CD4-positive, CD25-positive, alpha-beta regulatory T cell (primary cell): ENCODE results near the gene KCNN4. TPM values are rescaled to one million over a fixed set of nuclear protein-coding genes. Genes with fewer than 3 reads are reported as not detected.
A peak's percentile ranks its signal among the peaks of the same experiment; 100 is the strongest.
"Not testable (repeated sequence)": the region's sequence is repeated elsewhere in the genome, so short reads cannot be mapped to it uniquely, and the experiment has no call there.

Experiments
- ATAC-seq, 2 donors: fragments of 150-1000 bp; cut with Tn5 transposase; one replicate each; pipeline ENCODE4 v1.10.0; 2021; ENCODE audit warnings: low read depth in 2 of 2, moderate number of reproducible peaks in 2 of 2, moderate library complexity in 1 of 2
- DNase-seq, 3 donors: peaks; one replicate each; pipeline versions ENCODE4 v3.0.0 to v3.0.0-alpha.2; 2012 to 2022; ENCODE audit warnings: mixed read lengths in 1 of 3
- H3K27ac ChIP-seq: one replicate; pipeline ENCODE4 v1.7.0; 2013; ENCODE audit warnings: mild to moderate bottlenecking, low read length; ENCODE audit not compliant: insufficient read depth, poor library complexity, severe bottlenecking
- H3K27me3 ChIP-seq: one replicate; pipeline ENCODE4 v1.7.0; 2013; ENCODE audit warnings: low read length; ENCODE audit not compliant: control insufficient read depth, insufficient read depth
- H3K36me3 ChIP-seq: one replicate; pipeline ENCODE4 v1.7.0; 2013; ENCODE audit warnings: mild to moderate bottlenecking, low read length, moderate library complexity; ENCODE audit not compliant: control insufficient read depth, insufficient read depth
- H3K4me1 ChIP-seq: 2 replicates; pipeline ENCODE4 v1.7.0; 2013; ENCODE audit warnings: mild to moderate bottlenecking, low read length; ENCODE audit not compliant: insufficient read depth, control insufficient read depth, poor library complexity, severe bottlenecking
- H3K4me3 ChIP-seq: one replicate; pipeline ENCODE4 v1.7.0; 2013; ENCODE audit warnings: low read depth, mild to moderate bottlenecking, low read length, moderate library complexity
- H3K9me3 ChIP-seq, 2 experiments: 1 replicate in 1 of 2; 2 replicates in 1 of 2; pipeline ENCODE4 v1.7.0; 2013; ENCODE audit warnings: low read length in 2 of 2, mild to moderate bottlenecking in 1 of 2, moderate library complexity in 1 of 2; ENCODE audit not compliant: control insufficient read depth in 2 of 2
- H3K27ac Mint-ChIP-seq, 3 donors: one replicate each; pipeline ENCODE4 v1.8.0; 2020 to 2022; ENCODE audit warnings: mild to moderate bottlenecking in 3 of 3, mixed read lengths in 3 of 3, moderate library complexity in 2 of 3
- H3K27me3 Mint-ChIP-seq: one replicate; pipeline ENCODE4 v1.8.0; 2022; ENCODE audit warnings: mild to moderate bottlenecking, mixed read lengths
- H3K36me3 Mint-ChIP-seq: one replicate; pipeline ENCODE4 v1.8.0; 2020; ENCODE audit warnings: mixed read lengths
- H3K4me1 Mint-ChIP-seq, 4 donors: one replicate each; pipeline ENCODE4 v1.8.0; 2020 to 2022; ENCODE audit warnings: mixed read lengths in 4 of 4, mild to moderate bottlenecking in 1 of 4
- H3K4me3 Mint-ChIP-seq, 4 donors: one replicate each; pipeline ENCODE4 v1.8.0; 2020 to 2022; ENCODE audit warnings: mild to moderate bottlenecking in 4 of 4, mixed read lengths in 4 of 4, moderate library complexity in 3 of 4
- H3K9me3 Mint-ChIP-seq, 7 donors: one replicate each; pipeline ENCODE4 v1.8.0; 2020 to 2022; ENCODE audit warnings: mixed read lengths in 7 of 7, mild to moderate bottlenecking in 3 of 7, moderate library complexity in 2 of 7
- polyA plus RNA-seq, 4 donors: library from polyadenylated mRNA; unstranded; fragments of 300-500 nt; fragmentation: Illumina TruSeq; gene quantifications; one replicate each; pipeline ENCODE4 v1.2.3, GENCODE V29; 2021
- total RNA-seq: library from RNA; stranded (reverse); gene quantifications from one replicate; pipeline ENCODE4 v1.2.3, GENCODE V29; 2022

Gene KCNN4
- total and polyA plus RNA-seq, 5 donors from 2014 or later = 16.7 to 56.1 (median 30.4) TPM

DNA sequence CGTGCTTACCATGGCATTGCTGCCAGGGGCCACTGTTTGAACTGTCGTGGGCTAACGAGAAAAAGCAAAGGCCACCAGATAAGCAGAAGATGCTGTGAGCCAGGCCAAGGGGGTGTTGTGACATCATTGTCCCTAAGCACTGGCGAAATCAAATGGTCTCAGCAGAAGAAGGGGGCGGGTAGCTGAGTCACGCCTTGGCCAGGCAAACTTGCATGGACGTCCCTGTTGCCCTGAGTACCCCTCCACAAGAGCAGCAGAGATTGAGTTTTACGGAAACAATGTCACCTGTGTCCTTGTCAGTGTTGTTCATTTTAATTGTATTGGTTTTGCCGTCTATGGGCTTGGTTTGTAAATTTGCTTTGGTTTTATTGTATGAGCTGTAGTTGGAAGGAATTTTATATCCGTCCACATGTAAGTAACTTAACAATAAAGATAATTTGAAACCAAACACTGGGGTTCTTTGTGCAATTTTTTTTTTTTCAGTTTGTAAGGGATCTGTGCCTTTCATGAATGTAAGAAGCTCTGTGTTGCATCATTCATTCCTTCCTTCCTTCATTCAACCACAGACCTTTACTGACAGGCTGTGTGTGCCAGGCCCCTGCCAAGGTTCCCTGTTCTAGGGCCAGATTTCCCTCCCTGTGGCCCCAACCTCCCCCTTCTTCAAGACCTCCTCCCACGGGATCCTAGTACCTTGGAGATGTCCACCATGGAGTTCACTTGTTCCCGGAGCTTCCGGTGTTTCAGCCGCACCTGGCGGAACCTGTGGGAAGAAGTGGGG is 12.3 kb downstream of the KCNN4 start:
- H3K27ac Mint-ChIP-seq = peak overlapping the region in 2 of 3 donors; percentile 78 to 95
- H3K4me3 ChIP-seq = no peak overlapping the region
- H3K27ac ChIP-seq = peak overlapping the region; percentile 26
- peaks cover 25% of the 10 kb centered on the region for H3K36me3 Mint-ChIP-seq
- H3K9me3 Mint-ChIP-seq = no peaks in the 10 kb centered on the region
- H3K4me3 Mint-ChIP-seq = peak overlapping the region in 1 of 4 donors; percentile 34
- DNase-seq (no peak), ATAC-seq (no peak)
- H3K4me1 Mint-ChIP-seq = peaks cover 0 to 45% (median 27%) of the 10 kb centered on the region in 4 donors
- H3K27me3 ChIP-seq = no peaks in the 10 kb centered on the region
- no peaks in the 10 kb centered on the region for H3K9me3 ChIP-seq
- no peaks in the 10 kb centered on the region for H3K27me3 Mint-ChIP-seq
- H3K36me3 ChIP-seq = peaks cover 61% of the 10 kb centered on the region
- H3K4me1 ChIP-seq = peaks cover 33% of the 10 kb centered on the region

DNA sequence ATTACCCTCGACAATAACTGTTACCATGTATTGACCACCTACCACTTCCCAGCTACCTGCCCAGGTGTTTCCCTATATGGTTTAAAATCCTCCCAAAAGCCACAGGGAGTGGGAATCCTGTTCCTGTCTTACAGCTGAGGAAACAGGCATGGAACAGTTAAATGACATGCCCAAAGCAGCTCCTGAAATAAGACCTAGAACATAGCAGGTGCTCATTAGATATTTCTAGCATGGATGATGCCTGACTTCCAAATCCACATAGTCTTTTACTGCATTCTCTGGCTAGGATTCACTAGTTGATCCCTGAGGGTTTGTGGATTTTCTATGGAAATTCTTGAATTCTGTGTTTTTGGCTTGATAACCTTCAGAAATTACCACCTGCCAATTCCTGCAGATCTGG is 13.0 kb downstream of the KCNN4 start:
- H3K4me1 ChIP-seq = peaks cover 34% of the 10 kb centered on the region
- no peak overlapping the region for H3K4me3 Mint-ChIP-seq
- no peaks in the 10 kb centered on the region for H3K27me3 Mint-ChIP-seq
- H3K27ac ChIP-seq = peak overlapping the region; percentile 26
- H3K36me3 ChIP-seq = peaks cover 60% of the 10 kb centered on the region
- H3K4me3 ChIP-seq = no peak overlapping the region
- no peaks in the 10 kb centered on the region for H3K27me3 ChIP-seq
- H3K9me3 ChIP-seq = no peaks in the 10 kb centered on the region
- no peaks in the 10 kb centered on the region for H3K9me3 Mint-ChIP-seq
- ATAC-seq = no peak
- no peak for DNase-seq
- peak overlapping the region in 2 of 3 donors; percentile 56 to 78 for H3K27ac Mint-ChIP-seq
- peaks cover 25% of the 10 kb centered on the region for H3K36me3 Mint-ChIP-seq
- peaks cover 0 to 49% (median 30%) of the 10 kb centered on the region in 4 donors for H3K4me1 Mint-ChIP-seq

- no peak overlapping the region for H3K27ac ChIP-seq
- no peak overlapping the region for H3K4me3 ChIP-seq
- no peaks in the 10 kb centered on the region for H3K9me3 Mint-ChIP-seq
- peaks cover 34% of the 10 kb centered on the region for H3K4me1 ChIP-seq
- peaks cover 22% of the 10 kb centered on the region for H3K36me3 Mint-ChIP-seq
- H3K9me3 ChIP-seq = no peaks in the 10 kb centered on the region
- no peaks in the 10 kb centered on the region for H3K27me3 Mint-ChIP-seq
- no peak overlapping the region for H3K4me3 Mint-ChIP-seq
- H3K36me3 ChIP-seq = peaks cover 55% of the 10 kb centered on the region
- DNase-seq (no peak), ATAC-seq (no peak)
- no peaks in the 10 kb centered on the region for H3K27me3 ChIP-seq
- peak overlapping the region in 1 of 3 donors; percentile 98 for H3K27ac Mint-ChIP-seq
- peaks cover 0 to 53% (median 33%) of the 10 kb centered on the region in 4 donors for H3K4me1 Mint-ChIP-seq
Observed at GRCh38 chr19:43767316-43767715, 13.5 kb downstream of the KCNN4 start.

- peak overlapping the region; percentile 75 for H3K27ac ChIP-seq
- no peaks in the 10 kb centered on the region for H3K27me3 ChIP-seq
- H3K4me1 Mint-ChIP-seq = peaks cover 2 to 55% (median 33%) of the 10 kb centered on the region in 4 donors
- DNase-seq (no peak), ATAC-seq (no peak)
- H3K36me3 Mint-ChIP-seq = peaks cover 21% of the 10 kb centered on the region
- H3K4me3 ChIP-seq = no peak overlapping the region
- H3K27ac Mint-ChIP-seq = peak overlapping the region; percentile 93 to 98 (median 94)
- H3K27me3 Mint-ChIP-seq = no peaks in the 10 kb centered on the region
- H3K9me3 Mint-ChIP-seq = no peaks in the 10 kb centered on the region
- H3K9me3 ChIP-seq = no peaks in the 10 kb centered on the region
- peaks cover 34% of the 10 kb centered on the region for H3K4me1 ChIP-seq
- H3K4me3 Mint-ChIP-seq = peak overlapping the region in 3 of 4 donors; percentile 30 to 84 (median 71)
- H3K36me3 ChIP-seq = peaks cover 50% of the 10 kb centered on the region
Observed at GRCh38 chr19:43766755-43767043, 14.1 kb downstream of the KCNN4 start.

DNA sequence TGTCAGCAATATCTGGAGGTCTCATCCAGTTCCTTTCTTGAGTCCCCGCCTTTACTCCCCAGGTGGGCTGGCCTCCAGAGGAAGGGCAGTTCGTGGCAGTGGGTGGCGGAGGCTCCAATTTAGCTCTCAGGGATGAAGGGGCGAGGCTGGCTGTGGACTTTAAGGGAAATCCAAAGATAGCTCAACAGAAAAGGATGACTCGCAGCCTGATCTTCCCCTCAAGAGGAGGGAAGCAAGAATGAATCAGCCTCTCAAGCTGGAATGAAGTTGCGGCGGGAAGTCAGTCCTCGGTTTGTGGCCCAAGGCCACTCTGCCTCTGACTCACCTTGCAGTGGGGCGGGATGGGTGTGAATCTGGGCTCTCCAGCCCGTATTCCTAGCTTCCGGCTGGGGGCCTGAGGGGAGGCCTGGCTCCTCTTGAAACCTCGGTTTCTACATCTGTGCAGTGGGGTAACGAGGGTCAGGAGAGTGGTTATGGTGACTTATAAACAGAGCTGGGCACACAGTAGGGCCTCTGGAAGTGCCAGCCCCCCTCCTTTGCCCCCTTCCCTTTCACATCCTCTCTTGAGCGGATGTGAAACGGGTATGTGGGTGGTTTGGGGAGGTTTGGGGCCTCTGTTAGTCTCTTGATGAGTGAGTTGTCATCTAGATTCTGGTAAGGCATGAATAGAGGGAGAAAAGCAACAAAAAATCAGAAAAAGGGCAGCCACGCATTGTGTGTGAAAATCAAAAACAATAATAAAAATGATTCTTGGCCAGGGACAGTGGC is 15.5 kb downstream of the KCNN4 start:
- peaks cover 15% of the 10 kb centered on the region for H3K36me3 Mint-ChIP-seq
- H3K36me3 ChIP-seq = peaks cover 37% of the 10 kb centered on the region
- ATAC-seq (peak; percentile 87 to 89), DNase-seq (peak; percentile 50 to 90 (median 55))
- no peaks in the 10 kb centered on the region for H3K27me3 Mint-ChIP-seq
- H3K9me3 Mint-ChIP-seq = no peaks in the 10 kb centered on the region
- H3K9me3 ChIP-seq = no peaks in the 10 kb centered on the region
- peak overlapping the region; percentile 93 to 98 (median 94) for H3K27ac Mint-ChIP-seq
- H3K4me3 Mint-ChIP-seq = peak overlapping the region; percentile 27 to 79 (median 70)
- peak overlapping the region; percentile 75 for H3K27ac ChIP-seq
- H3K27me3 ChIP-seq = no peaks in the 10 kb centered on the region
- H3K4me3 ChIP-seq = peak overlapping the region; percentile 51
- H3K4me1 Mint-ChIP-seq = peaks cover 8 to 54% (median 31%) of the 10 kb centered on the region in 4 donors
- peaks cover 34% of the 10 kb centered on the region for H3K4me1 ChIP-seq

- H3K27ac Mint-ChIP-seq = peak overlapping the region; percentile 93 to 98 (median 94)
- Histone ChIP-seq H3K36me3 (peaks cover 31% of the 10 kb centered on the region), H3K4me1 (peaks cover 34% of the 10 kb centered on the region), H3K27ac (peak overlapping the region; percentile 75)
- not testable (repeated sequence) for H3K9me3 Mint-ChIP-seq, H3K27me3 ChIP-seq, DNase-seq, H3K9me3 ChIP-seq, H3K4me3 ChIP-seq, ATAC-seq, H3K27me3 Mint-ChIP-seq
- peaks cover 14% of the 10 kb centered on the region for H3K36me3 Mint-ChIP-seq
- peak overlapping the region; percentile 27 to 79 (median 70) for H3K4me3 Mint-ChIP-seq
- peaks cover 8 to 52% (median 30%) of the 10 kb centered on the region in 4 donors for H3K4me1 Mint-ChIP-seq
Observed at GRCh38 chr19:43764684-43765083, 16.1 kb downstream of the KCNN4 start.

- Mint-ChIP-seq H3K36me3 (peaks cover 3% of the 10 kb centered on the region), H3K27ac (peak overlapping the region; percentile 84 to 92 (median 85)), H3K4me3 (peak overlapping the region in 1 of 4 donors; percentile 33), H3K9me3 (no peaks in the 10 kb centered on the region), H3K27me3 (no peaks in the 10 kb centered on the region), H3K4me1 (peaks cover 8 to 56% (median 33%) of the 10 kb centered on the region in 4 donors)
- ATAC-seq (no peak), DNase-seq (no peak)
- H3K36me3 ChIP-seq = peaks cover 19% of the 10 kb centered on the region
- no peak overlapping the region for H3K4me3 ChIP-seq
- no peaks in the 10 kb centered on the region for H3K27me3 ChIP-seq
- H3K27ac ChIP-seq = no peak overlapping the region
- peaks cover 34% of the 10 kb centered on the region for H3K4me1 ChIP-seq
- no peaks in the 10 kb centered on the region for H3K9me3 ChIP-seq
Observed at GRCh38 chr19:43763473-43763939, 17.3 kb downstream of the KCNN4 start.
